Liver (tissue), 3 donors: Measurements from ENCODE around the gene CHAT.

Source experiments
- ATF3 ChIP-seq: IDR thresholded peaks from 2 replicates; pipeline ENCODE4 v1.6.1; 2016; ENCODE audit warnings: antibody characterized with exemption
- CTCF ChIP-seq: fragments of 150-350 bp; IDR thresholded peaks from 2 replicates; pipeline ENCODE4 v1.5.1; 2017; ENCODE audit warnings: improper control_type of control experiment, low read depth, low read length; ENCODE audit not compliant: missing input control
- JUND ChIP-seq, 2 donors: IDR thresholded peaks; 2 replicates each; pipeline ENCODE4 v1.6.1; 2016; ENCODE audit warnings: antibody characterized with exemption in 2 of 2
- MAX ChIP-seq: IDR thresholded peaks from 2 replicates; pipeline ENCODE4 v1.6.1; 2016; ENCODE audit warnings: antibody characterized with exemption
- REST ChIP-seq: IDR thresholded peaks from 2 replicates; pipeline ENCODE4 v1.6.1; 2016; ENCODE audit warnings: antibody characterized with exemption, mild to moderate bottlenecking
- RXRA ChIP-seq, 2 donors: IDR thresholded peaks; 2 replicates each; pipeline ENCODE4 v1.6.1; 2017 to 2018; ENCODE audit warnings: antibody characterized with exemption in 2 of 2, mild to moderate bottlenecking in 1 of 2
- TAF1 ChIP-seq: conservative IDR thresholded peaks from 2 replicates; pipeline ENCODE4 v1.6.1; 2016; ENCODE audit warnings: antibody characterized with exemption, mild to moderate bottlenecking
- YY1 ChIP-seq: IDR thresholded peaks from 2 replicates; pipeline ENCODE4 v1.6.1; 2016; ENCODE audit warnings: antibody characterized with exemption, mild to moderate bottlenecking
- donor health status: healthy.
- donor health status: healthy.

- no peak for TF ChIP-seq JUND (IDR thresholded peaks at IDR 0.05)
- no peak for TF ChIP-seq CTCF
- no peak for TF ChIP-seq MAX
- TF ChIP-seq RXRA (IDR thresholded peaks at IDR 0.05) = no peak
- TF ChIP-seq TAF1 = no peak
- TF ChIP-seq YY1 = no peak
- TF ChIP-seq ATF3 = no peak
- TF ChIP-seq REST = no peak
These were observed 5.5 kb upstream of the CHAT start for GRCh38 chr10:49608166-49609005.
